Measurements from ENCODE around the gene CCRL2.
"Not testable (repeated sequence)": the region's sequence is repeated elsewhere in the genome, so short reads cannot be mapped to it uniquely, and the experiment has no call there.

CCRL2 gene

DNA sequence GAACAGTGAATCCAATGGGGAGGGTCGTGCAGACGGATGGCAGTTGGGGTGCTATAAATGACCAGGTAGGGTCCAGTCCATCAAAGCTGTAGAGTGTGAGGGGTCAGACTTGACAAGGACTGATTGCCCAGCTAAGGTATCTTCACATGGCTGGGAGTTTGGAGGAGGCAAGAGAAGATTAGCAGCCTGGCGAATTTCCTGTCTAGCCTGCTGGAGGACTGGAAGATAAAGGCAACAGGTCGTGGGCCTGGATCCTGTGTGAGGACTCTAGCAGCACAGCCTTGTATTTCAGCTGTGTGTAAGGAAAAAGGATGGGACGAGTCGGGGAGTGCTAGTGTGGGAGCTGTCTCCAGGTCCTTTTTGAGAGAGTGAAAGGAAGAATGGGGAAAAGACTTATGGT, 17.8 kb upstream of the CCRL2 start:
- Histone ChIP-seq H3K27ac (ENCODE audit: extremely low read depth, low read depth, low read length) (no peak overlapping the region), H3K4me1 (ENCODE audit: control insufficient read depth, insufficient read depth, low read length) (no peaks in the 10 kb centered on the region), H3K4me3 (ENCODE audit: low read depth, low read length) (no peak overlapping the region), H3K36me3 (ENCODE audit: control insufficient read depth in 2 of 2, insufficient read depth in 1 of 2, low read length in 2 of 2) (no peaks in the 10 kb centered on the region), H3K9me3 (ENCODE audit: control insufficient read depth, insufficient read depth, low read depth, low read length) (no peaks in the 10 kb centered on the region)
- TF ChIP-seq ZNF585B (tag by site-specific recombination; IDR thresholded peaks at IDR 0.05) (no peak), ZEB2 (tag by site-specific recombination; IDR thresholded peaks at IDR 0.05) (no peak), MEIS1 (CRISPR knock-in tag; IDR thresholded peaks at IDR 0.05; ENCODE audit: borderline replicate concordance) (no peak), IKZF3 (tag by site-specific recombination; IDR thresholded peaks at IDR 0.05) (no peak), ZNF670 (tag by site-specific recombination; IDR thresholded peaks at IDR 0.05; ENCODE audit: low read depth) (no peak), YY2 (tag by site-specific recombination; IDR thresholded peaks at IDR 0.05) (no peak), ZNF138 (tag by site-specific recombination; IDR thresholded peaks at IDR 0.05; ENCODE audit: borderline replicate concordance) (no peak), ZNF404 (tag by site-specific recombination; IDR thresholded peaks at IDR 0.05) (no peak), ZNF596 (tag by site-specific recombination; IDR thresholded peaks at IDR 0.05) (no peak), ZNF341 (tag by site-specific recombination; IDR thresholded peaks at IDR 0.05; ENCODE audit: low read depth) (no peak)
- TF ChIP-seq, protein P1, sequence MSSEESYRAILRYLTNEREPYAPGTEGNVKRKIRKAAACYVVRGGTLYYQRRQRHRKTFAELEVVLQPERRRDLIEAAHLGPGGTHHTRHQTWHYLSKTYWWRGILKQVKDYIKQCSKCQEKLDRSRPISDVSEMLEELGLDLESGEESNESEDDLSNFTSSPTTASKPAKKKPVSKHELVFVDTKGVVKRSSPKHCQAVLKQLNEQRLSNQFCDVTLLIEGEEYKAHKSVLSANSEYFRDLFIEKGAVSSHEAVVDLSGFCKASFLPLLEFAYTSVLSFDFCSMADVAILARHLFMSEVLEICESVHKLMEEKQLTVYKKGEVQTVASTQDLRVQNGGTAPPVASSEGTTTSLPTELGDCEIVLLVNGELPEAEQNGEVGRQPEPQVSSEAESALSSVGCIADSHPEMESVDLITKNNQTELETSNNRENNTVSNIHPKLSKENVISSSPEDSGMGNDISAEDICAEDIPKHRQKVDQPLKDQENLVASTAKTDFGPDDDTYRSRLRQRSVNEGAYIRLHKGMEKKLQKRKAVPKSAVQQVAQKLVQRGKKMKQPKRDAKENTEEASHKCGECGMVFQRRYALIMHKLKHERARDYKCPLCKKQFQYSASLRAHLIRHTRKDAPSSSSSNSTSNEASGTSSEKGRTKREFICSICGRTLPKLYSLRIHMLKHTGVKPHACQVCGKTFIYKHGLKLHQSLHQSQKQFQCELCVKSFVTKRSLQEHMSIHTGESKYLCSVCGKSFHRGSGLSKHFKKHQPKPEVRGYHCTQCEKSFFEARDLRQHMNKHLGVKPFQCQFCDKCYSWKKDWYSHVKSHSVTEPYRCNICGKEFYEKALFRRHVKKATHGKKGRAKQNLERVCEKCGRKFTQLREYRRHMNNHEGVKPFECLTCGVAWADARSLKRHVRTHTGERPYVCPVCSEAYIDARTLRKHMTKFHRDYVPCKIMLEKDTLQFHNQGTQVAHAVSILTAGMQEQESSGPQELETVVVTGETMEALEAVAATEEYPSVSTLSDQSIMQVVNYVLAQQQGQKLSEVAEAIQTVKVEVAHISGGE (tag by site-specific recombination; conservative IDR thresholded peaks at IDR 0.05; ENCODE audit: low read depth), result no peak
- TF ChIP-seq, protein P2, sequence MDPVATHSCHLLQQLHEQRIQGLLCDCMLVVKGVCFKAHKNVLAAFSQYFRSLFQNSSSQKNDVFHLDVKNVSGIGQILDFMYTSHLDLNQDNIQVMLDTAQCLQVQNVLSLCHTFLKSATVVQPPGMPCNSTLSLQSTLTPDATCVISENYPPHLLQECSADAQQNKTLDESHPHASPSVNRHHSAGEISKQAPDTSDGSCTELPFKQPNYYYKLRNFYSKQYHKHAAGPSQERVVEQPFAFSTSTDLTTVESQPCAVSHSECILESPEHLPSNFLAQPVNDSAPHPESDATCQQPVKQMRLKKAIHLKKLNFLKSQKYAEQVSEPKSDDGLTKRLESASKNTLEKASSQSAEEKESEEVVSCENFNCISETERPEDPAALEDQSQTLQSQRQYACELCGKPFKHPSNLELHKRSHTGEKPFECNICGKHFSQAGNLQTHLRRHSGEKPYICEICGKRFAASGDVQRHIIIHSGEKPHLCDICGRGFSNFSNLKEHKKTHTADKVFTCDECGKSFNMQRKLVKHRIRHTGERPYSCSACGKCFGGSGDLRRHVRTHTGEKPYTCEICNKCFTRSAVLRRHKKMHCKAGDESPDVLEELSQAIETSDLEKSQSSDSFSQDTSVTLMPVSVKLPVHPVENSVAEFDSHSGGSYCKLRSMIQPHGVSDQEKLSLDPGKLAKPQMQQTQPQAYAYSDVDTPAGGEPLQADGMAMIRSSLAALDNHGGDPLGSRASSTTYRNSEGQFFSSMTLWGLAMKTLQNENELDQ (tag by site-specific recombination; IDR thresholded peaks at IDR 0.05; ENCODE audit: low read depth), result no peak
- TF ChIP-seq, protein P3, sequence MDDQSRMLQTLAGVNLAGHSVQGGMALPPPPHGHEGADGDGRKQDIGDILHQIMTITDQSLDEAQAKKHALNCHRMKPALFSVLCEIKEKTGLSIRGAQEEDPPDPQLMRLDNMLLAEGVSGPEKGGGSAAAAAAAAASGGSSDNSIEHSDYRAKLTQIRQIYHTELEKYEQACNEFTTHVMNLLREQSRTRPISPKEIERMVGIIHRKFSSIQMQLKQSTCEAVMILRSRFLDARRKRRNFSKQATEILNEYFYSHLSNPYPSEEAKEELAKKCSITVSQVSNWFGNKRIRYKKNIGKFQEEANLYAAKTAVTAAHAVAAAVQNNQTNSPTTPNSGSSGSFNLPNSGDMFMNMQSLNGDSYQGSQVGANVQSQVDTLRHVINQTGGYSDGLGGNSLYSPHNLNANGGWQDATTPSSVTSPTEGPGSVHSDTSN (CRISPR knock-in tag; IDR thresholded peaks at IDR 0.05), result no peak
- ChIA-PET POLR2A (no interaction called here), CTCF (interaction anchor here (1.1 kb wide), 1 partner anchor 11 kb away, joined by 3 read pairs; no protein-coding TSS in a partner anchor)

DNA sequence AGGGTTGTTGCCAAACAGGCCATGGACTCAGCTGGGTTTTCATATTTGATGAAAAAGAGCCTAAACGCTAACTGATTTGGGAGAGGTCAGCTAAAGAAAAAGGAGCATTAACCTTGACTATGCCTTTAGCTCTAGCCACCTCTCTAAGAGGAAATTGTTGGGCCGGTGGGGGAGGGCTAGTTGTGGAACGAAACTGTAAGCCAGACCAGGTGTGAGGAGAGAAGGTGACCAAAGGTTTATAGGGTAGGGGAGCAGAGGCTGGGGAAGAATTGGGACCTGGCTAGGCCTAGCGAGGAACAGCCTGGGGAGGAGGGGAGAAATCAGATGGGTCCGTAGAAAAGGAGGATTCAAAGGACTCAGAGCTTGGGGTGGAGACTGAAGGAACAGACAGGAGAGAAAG, 15.5 kb upstream of the CCRL2 start:
- H3K36me3 ChIP-seq (ENCODE audit: control insufficient read depth in 2 of 2, insufficient read depth in 1 of 2, low read length in 2 of 2); H3K9me3 ChIP-seq (ENCODE audit: control insufficient read depth, insufficient read depth, low read depth, low read length); H3K27ac ChIP-seq (ENCODE audit: extremely low read depth, low read depth, low read length); H3K4me3 ChIP-seq (ENCODE audit: low read depth, low read length); H3K4me1 ChIP-seq (ENCODE audit: control insufficient read depth, insufficient read depth, low read length); POLR2A ChIA-PET; CTCF ChIA-PET: not testable (repeated sequence)

DNA sequence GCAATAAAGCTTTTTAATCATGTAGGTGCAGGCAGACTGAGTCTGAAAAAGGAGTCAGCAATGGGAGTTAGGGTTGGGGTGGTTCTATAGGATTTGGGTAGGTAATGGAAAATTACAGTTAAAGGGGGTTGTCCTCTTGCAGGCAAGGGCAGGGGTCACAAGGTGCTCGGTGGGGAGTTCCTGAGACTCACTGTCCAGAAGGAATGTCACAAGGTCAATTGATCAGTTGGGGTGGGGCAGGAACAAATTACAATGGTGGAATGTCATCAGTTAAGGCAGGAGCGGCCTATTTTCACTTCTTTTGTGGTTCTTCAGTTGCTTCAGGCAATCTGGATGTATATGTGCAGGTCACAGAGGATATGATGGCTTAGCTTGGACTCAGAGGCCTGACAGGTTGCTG, 14.0 kb upstream of the CCRL2 start:
- Histone ChIP-seq H3K4me1 (ENCODE audit: control insufficient read depth, insufficient read depth, low read length) (no peaks in the 10 kb centered on the region), H3K27ac (ENCODE audit: extremely low read depth, low read depth, low read length) (no peak overlapping the region), H3K36me3 (ENCODE audit: control insufficient read depth in 2 of 2, insufficient read depth in 1 of 2, low read length in 2 of 2) (no peaks in the 10 kb centered on the region), H3K9me3 (ENCODE audit: control insufficient read depth, insufficient read depth, low read depth, low read length) (no peaks in the 10 kb centered on the region), H3K4me3 (ENCODE audit: low read depth, low read length) (no peak overlapping the region)
- ChIA-PET CTCF (no interaction called here), POLR2A (no interaction called here)
- TF ChIP-seq, protein P4, sequence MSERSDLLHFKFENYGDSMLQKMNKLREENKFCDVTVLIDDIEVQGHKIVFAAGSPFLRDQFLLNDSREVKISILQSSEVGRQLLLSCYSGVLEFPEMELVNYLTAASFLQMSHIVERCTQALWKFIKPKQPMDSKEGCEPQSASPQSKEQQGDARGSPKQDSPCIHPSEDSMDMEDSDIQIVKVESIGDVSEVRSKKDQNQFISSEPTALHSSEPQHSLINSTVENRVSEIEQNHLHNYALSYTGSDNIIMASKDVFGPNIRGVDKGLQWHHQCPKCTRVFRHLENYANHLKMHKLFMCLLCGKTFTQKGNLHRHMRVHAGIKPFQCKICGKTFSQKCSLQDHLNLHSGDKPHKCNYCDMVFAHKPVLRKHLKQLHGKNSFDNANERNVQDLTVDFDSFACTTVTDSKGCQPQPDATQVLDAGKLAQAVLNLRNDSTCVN (tag by site-specific recombination; optimal IDR thresholded peaks at IDR 0.05), result no peak
